CD4-positive, alpha-beta T cell (primary cell): ENCODE results near the gene TUBB3. TPM values are rescaled to one million over a fixed set of nuclear protein-coding genes. Genes with fewer than 3 reads are reported as not detected.

Experiments
- ATAC-seq: fragments of 200-7000 bp; cut with Tn5 transposase; one replicate; pipeline ENCODE4 v1.10.0; 2022; ENCODE audit warnings: mild to moderate bottlenecking; ENCODE audit not compliant: poor library complexity
- CTCF ChIA-PET: fragments of 350-600 bp; sonication (Branson Sonifier 250); formaldehyde crosslinking; loops from one replicate; lab custom pipeline; 2021; ENCODE audit warnings: antibody characterized with exemption, inconsistent platforms; lab: Charles Lee
- POLR2A ChIA-PET: fragments of 350-600 bp; sonication (Branson Sonifier 250); formaldehyde crosslinking; loops from one replicate; lab custom pipeline; 2021; ENCODE audit warnings: antibody characterized with exemption, inconsistent platforms; lab: Charles Lee
- DNase-seq, 14 experiments: peaks; one replicate each; pipeline ENCODE4 v3.0.0-alpha.2; 2013 to 2020; ENCODE audit warnings: mixed read lengths in 2 of 14
- H3K27ac ChIP-seq, 2 donors: one replicate each; pipeline versions ENCODE4 v1.5.1 to v1.7.0; 2013; ENCODE audit warnings: low read length in 2 of 2, low read depth in 1 of 2, mild to moderate bottlenecking in 1 of 2
- H3K27me3 ChIP-seq, 2 experiments: 1 replicate in 1 of 2; 2 replicates in 1 of 2; pipeline versions ENCODE4 v1.6.1 to v1.7.0; 2013; ENCODE audit warnings: low read length in 2 of 2, control low read depth in 1 of 2, mild to moderate bottlenecking in 1 of 2, moderate library complexity in 1 of 2; ENCODE audit not compliant: insufficient read depth in 2 of 2, control insufficient read depth in 1 of 2
- H3K36me3 ChIP-seq: one replicate; pipeline ENCODE4 v1.6.1; 2013; ENCODE audit warnings: low read length, control low read depth; ENCODE audit not compliant: insufficient read depth
- H3K4me1 ChIP-seq: one replicate; pipeline ENCODE4 v1.6.1; 2013; ENCODE audit warnings: low read length, control low read depth; ENCODE audit not compliant: insufficient read depth
- H3K4me3 ChIP-seq: one replicate; pipeline ENCODE4 v1.5.1; 2013; ENCODE audit warnings: mild to moderate bottlenecking, low read length, moderate library complexity
- H3K9me3 ChIP-seq, 2 experiments: 1 replicate in 1 of 2; 2 replicates in 1 of 2; pipeline versions ENCODE4 v1.6.1 to v1.7.0; 2013; ENCODE audit warnings: low read length in 2 of 2, mild to moderate bottlenecking in 2 of 2, control low read depth in 1 of 2, moderate library complexity in 1 of 2; ENCODE audit not compliant: control insufficient read depth in 1 of 2, insufficient read depth in 1 of 2
- H3K27ac Mint-ChIP-seq: one replicate; pipeline ENCODE4 v1.8.0; 2020; ENCODE audit warnings: mixed read lengths
- H3K27me3 Mint-ChIP-seq: one replicate; pipeline ENCODE4 v1.8.0; 2021; ENCODE audit warnings: mixed read lengths
- H3K36me3 Mint-ChIP-seq: one replicate; pipeline ENCODE4 v1.8.0; 2021; ENCODE audit warnings: low read depth, mixed read lengths
- H3K4me1 Mint-ChIP-seq: one replicate; pipeline ENCODE4 v1.8.0; 2021; ENCODE audit warnings: low read depth, mixed read lengths
- H3K4me3 Mint-ChIP-seq: one replicate; pipeline ENCODE4 v1.8.0; 2020; ENCODE audit warnings: mild to moderate bottlenecking, mixed read lengths
- H3K9me3 Mint-ChIP-seq: one replicate; pipeline ENCODE4 v1.8.0; 2020; ENCODE audit warnings: mixed read lengths
- intact Hi-C, 2 experiments: fragments of 100-400 bp; cut with DNase I in 1 of 2; cut with micrococcal nuclease in 1 of 2; formaldehyde crosslinking; loops; one replicate each; pipeline versions ENCODE4 v1.15.1 to v1.9.0; 2023 to 2025; cut with DNase I, micrococcal nuclease
- total RNA-seq, 174 experiments: library from RNA in 2 of 174; stranded (reverse) in 2 of 174; gene quantifications; one replicate each; pipeline ENCODE4 v1.2.3 and lab custom pipeline; 2021 to 2026
- TF ChIP-seq, protein P1 (sequence below): fragments of 200-600 bp; IDR thresholded peaks from one replicate; pipeline ENCODE4 v1.8.0; 2022; ENCODE audit warnings: antibody characterized with exemption, mild to moderate bottlenecking

Gene TUBB3
- total RNA-seq, 2 experiments from 2014 or later: 0.78 to 0.88 TPM

DNA sequence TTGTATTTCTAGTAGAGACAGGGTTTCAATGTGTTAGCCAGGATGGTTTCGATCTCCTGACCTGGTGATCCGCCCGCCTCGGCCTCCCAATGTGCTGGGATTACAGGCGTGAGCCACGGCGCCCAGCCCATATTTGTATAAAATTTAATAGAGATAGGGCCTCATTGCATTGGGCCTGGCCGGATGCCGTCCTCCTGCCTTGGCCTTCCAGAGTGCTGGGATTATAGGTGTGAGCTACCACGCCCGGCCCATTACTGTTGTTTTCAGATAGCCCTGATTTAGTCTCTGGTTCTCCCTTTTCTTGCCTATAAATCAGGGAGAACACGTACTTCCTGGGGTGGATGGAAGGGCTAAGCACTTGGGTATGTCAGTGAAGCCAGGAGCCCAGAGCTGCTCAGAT is 28.9 kb downstream of the TUBB3 start:
- TF ChIP-seq, protein P1, sequence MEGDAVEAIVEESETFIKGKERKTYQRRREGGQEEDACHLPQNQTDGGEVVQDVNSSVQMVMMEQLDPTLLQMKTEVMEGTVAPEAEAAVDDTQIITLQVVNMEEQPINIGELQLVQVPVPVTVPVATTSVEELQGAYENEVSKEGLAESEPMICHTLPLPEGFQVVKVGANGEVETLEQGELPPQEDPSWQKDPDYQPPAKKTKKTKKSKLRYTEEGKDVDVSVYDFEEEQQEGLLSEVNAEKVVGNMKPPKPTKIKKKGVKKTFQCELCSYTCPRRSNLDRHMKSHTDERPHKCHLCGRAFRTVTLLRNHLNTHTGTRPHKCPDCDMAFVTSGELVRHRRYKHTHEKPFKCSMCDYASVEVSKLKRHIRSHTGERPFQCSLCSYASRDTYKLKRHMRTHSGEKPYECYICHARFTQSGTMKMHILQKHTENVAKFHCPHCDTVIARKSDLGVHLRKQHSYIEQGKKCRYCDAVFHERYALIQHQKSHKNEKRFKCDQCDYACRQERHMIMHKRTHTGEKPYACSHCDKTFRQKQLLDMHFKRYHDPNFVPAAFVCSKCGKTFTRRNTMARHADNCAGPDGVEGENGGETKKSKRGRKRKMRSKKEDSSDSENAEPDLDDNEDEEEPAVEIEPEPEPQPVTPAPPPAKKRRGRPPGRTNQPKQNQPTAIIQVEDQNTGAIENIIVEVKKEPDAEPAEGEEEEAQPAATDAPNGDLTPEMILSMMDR: no peak
- Histone ChIP-seq H3K9me3 (no peaks in the 10 kb centered on the region), H3K4me3 (no peak overlapping the region), H3K27ac (no peak overlapping the region), H3K36me3 (peaks cover 18% of the 10 kb centered on the region), H3K4me1 (peaks cover 20% of the 10 kb centered on the region), H3K27me3 (peaks cover 0 to 5% of the 10 kb centered on the region in 2 experiments)
- no peaks in the 10 kb centered on the region for H3K9me3 Mint-ChIP-seq
- DNase-seq (no peak), ATAC-seq (no peak)
- CTCF ChIA-PET: no interaction called here
- peaks cover 3% of the 10 kb centered on the region for H3K4me1 Mint-ChIP-seq
- H3K36me3 Mint-ChIP-seq: peaks cover 6% of the 10 kb centered on the region
- POLR2A ChIA-PET: no interaction called here
- H3K27ac Mint-ChIP-seq: no peak overlapping the region
- peaks cover 6% of the 10 kb centered on the region for H3K27me3 Mint-ChIP-seq
- intact Hi-C loops: no loop called here
- H3K4me3 Mint-ChIP-seq: no peak overlapping the region

GRCh38 chr16:89952551-89952950 is 29.4 kb downstream of the TUBB3 start:
- H3K27me3 ChIP-seq: peaks cover 0 to 3% of the 10 kb centered on the region in 2 experiments
- H3K4me1 ChIP-seq: peaks cover 18% of the 10 kb centered on the region
- H3K27me3 Mint-ChIP-seq: peaks cover 2% of the 10 kb centered on the region
- TF ChIP-seq, protein P1: no peak
- no peaks in the 10 kb centered on the region for H3K9me3 Mint-ChIP-seq
- H3K9me3 ChIP-seq: no peaks in the 10 kb centered on the region
- intact Hi-C loops: no loop called here
- H3K4me3 Mint-ChIP-seq: no peak overlapping the region
- H3K4me3 ChIP-seq: no peak overlapping the region
- DNase-seq (no peak), ATAC-seq (no peak)
- no peak overlapping the region for H3K27ac Mint-ChIP-seq
- ChIA-PET POLR2A (no interaction called here), CTCF (no interaction called here)
- H3K36me3 Mint-ChIP-seq: peaks cover 8% of the 10 kb centered on the region
- H3K36me3 ChIP-seq: peaks cover 21% of the 10 kb centered on the region
- no peak overlapping the region for H3K27ac ChIP-seq
- H3K4me1 Mint-ChIP-seq: peaks cover 3% of the 10 kb centered on the region

GRCh38 chr16:89953671-89954406 is 30.7 kb downstream of the TUBB3 start:
- Histone ChIP-seq H3K27me3 (no peaks in the 10 kb centered on the region), H3K4me3 (no peak overlapping the region), H3K4me1 (peaks cover 11% of the 10 kb centered on the region), H3K9me3 (no peaks in the 10 kb centered on the region), H3K36me3 (peaks cover 33% of the 10 kb centered on the region), H3K27ac (no peak overlapping the region)
- intact Hi-C loops: no loop called here
- TF ChIP-seq, protein P1: no peak
- Mint-ChIP-seq H3K4me3 (no peak overlapping the region), H3K4me1 (no peaks in the 10 kb centered on the region), H3K9me3 (no peaks in the 10 kb centered on the region), H3K27me3 (no peaks in the 10 kb centered on the region), H3K36me3 (peaks cover 18% of the 10 kb centered on the region), H3K27ac (no peak overlapping the region)
- DNase-seq (no peak), ATAC-seq (no peak)
- ChIA-PET POLR2A (no interaction called here), CTCF (no interaction called here)
